Dendritic cell treated with granulocyte-macrophage colony-stimulating factor and Interleukin-4, amounts not matched to agents 40 ng/mL and 50 ng/mL, for 4 days (primary cell): ENCODE results near the gene CD200.
"Not testable (repeated sequence)": the region's sequence is repeated elsewhere in the genome, so short reads cannot be mapped to it uniquely, and the experiment has no call there.

ENCODE experiments used
- H3K27ac Mint-ChIP-seq: one replicate; pipeline ENCODE4 v1.8.0; 2022; ENCODE audit warnings: mild to moderate bottlenecking, mixed read lengths
- H3K27me3 Mint-ChIP-seq: one replicate; pipeline ENCODE4 v1.8.0; 2022; ENCODE audit warnings: mild to moderate bottlenecking, mixed read lengths
- H3K36me3 Mint-ChIP-seq: one replicate; pipeline ENCODE4 v1.8.0; 2022; ENCODE audit warnings: low read depth, mixed read lengths
- H3K4me1 Mint-ChIP-seq: one replicate; pipeline ENCODE4 v1.8.0; 2022; ENCODE audit warnings: low read depth, mixed read lengths
- H3K4me3 Mint-ChIP-seq: one replicate; pipeline ENCODE4 v1.8.0; 2022; ENCODE audit warnings: mild to moderate bottlenecking, moderate library complexity, mixed read lengths
- H3K9me3 Mint-ChIP-seq: one replicate; pipeline ENCODE4 v1.8.0; 2022; ENCODE audit warnings: mixed read lengths
- intact Hi-C: fragments of 100-400 bp; cut with micrococcal nuclease; formaldehyde crosslinking; loops from one replicate; pipeline ENCODE4 v1.15.0; 2022

Gene CD200

GRCh38 chr3:112394003-112394640, 61.2 kb downstream of the CD200 start:
- peaks cover 45% of the 10 kb centered on the region for H3K4me1 Mint-ChIP-seq
- intact Hi-C loops, result no loop called here
- no peaks in the 10 kb centered on the region for H3K27me3 Mint-ChIP-seq
- no peak overlapping the region for H3K4me3 Mint-ChIP-seq
- peaks cover 9% of the 10 kb centered on the region for H3K9me3 Mint-ChIP-seq
- no peaks in the 10 kb centered on the region for H3K36me3 Mint-ChIP-seq
- no peak overlapping the region for H3K27ac Mint-ChIP-seq

- intact Hi-C loops, result no loop called here
- Mint-ChIP-seq H3K27ac (no peak overlapping the region), H3K9me3 (peaks cover 9% of the 10 kb centered on the region), H3K4me3 (no peak overlapping the region), H3K4me1 (peaks cover 35% of the 10 kb centered on the region), H3K36me3 (no peaks in the 10 kb centered on the region), H3K27me3 (no peaks in the 10 kb centered on the region)
Measured at GRCh38 chr3:112395181-112395895, 62.4 kb downstream of the CD200 start.

GRCh38 chr3:112395896-112396290, 62.9 kb downstream of the CD200 start:
- intact Hi-C loops, result no loop called here
- no peak overlapping the region for H3K27ac Mint-ChIP-seq
- H3K4me3 Mint-ChIP-seq, result no peak overlapping the region
- no peaks in the 10 kb centered on the region for H3K36me3 Mint-ChIP-seq
- peaks cover 31% of the 10 kb centered on the region for H3K4me1 Mint-ChIP-seq
- no peaks in the 10 kb centered on the region for H3K27me3 Mint-ChIP-seq
- H3K9me3 Mint-ChIP-seq, result peaks cover 9% of the 10 kb centered on the region

- H3K27me3 Mint-ChIP-seq, result no peaks in the 10 kb centered on the region
- no peaks in the 10 kb centered on the region for H3K36me3 Mint-ChIP-seq
- H3K9me3 Mint-ChIP-seq, result peaks cover 6% of the 10 kb centered on the region
- no peak overlapping the region for H3K27ac Mint-ChIP-seq
- H3K4me1 Mint-ChIP-seq, result peaks cover 21% of the 10 kb centered on the region
- intact Hi-C loops, result no loop called here
- H3K4me3 Mint-ChIP-seq, result no peak overlapping the region
Measured at GRCh38 chr3:112397556-112397955, 64.6 kb downstream of the CD200 start.

- Mint-ChIP-seq H3K4me3 (no peak overlapping the region), H3K9me3 (no peaks in the 10 kb centered on the region), H3K36me3 (no peaks in the 10 kb centered on the region), H3K4me1 (peaks cover 18% of the 10 kb centered on the region), H3K27me3 (no peaks in the 10 kb centered on the region), H3K27ac (no peak overlapping the region)
- intact Hi-C loops, result no loop called here
Measured at GRCh38 chr3:112399064-112399463, 66.1 kb downstream of the CD200 start.

GRCh38 chr3:112399554-112399953, 66.6 kb downstream of the CD200 start:
- H3K4me3 Mint-ChIP-seq, H3K36me3 Mint-ChIP-seq, H3K9me3 Mint-ChIP-seq, H3K27ac Mint-ChIP-seq, intact Hi-C loops, H3K27me3 Mint-ChIP-seq: not testable (repeated sequence)
- H3K4me1 Mint-ChIP-seq, result peaks cover 14% of the 10 kb centered on the region

- H3K4me3 Mint-ChIP-seq, H3K27ac Mint-ChIP-seq, H3K27me3 Mint-ChIP-seq, intact Hi-C loops, H3K36me3 Mint-ChIP-seq, H3K9me3 Mint-ChIP-seq: not testable (repeated sequence)
- peaks cover 12% of the 10 kb centered on the region for H3K4me1 Mint-ChIP-seq
Measured at GRCh38 chr3:112400317-112400716, 67.4 kb downstream of the CD200 start.

- intact Hi-C loops, result no loop called here
Measured at GRCh38 chr3:112401617-112402016, 68.7 kb downstream of the CD200 start.

GRCh38 chr3:112403103-112403502, 70.1 kb downstream of the CD200 start:
- Mint-ChIP-seq H3K27me3 (no peaks in the 10 kb centered on the region), H3K4me3 (no peak overlapping the region), H3K4me1 (peaks cover 5% of the 10 kb centered on the region), H3K9me3 (no peaks in the 10 kb centered on the region), H3K27ac (no peak overlapping the region), H3K36me3 (no peaks in the 10 kb centered on the region)
- intact Hi-C loops, result no loop called here

More at GRCh38 chr3:112401617-112402016, 68.7 kb downstream of the CD200 start:
- no peaks in the 10 kb centered on the region for H3K9me3 Mint-ChIP-seq
- peaks cover 13% of the 10 kb centered on the region for H3K4me1 Mint-ChIP-seq
- H3K4me3 Mint-ChIP-seq, result no peak overlapping the region
- no peaks in the 10 kb centered on the region for H3K36me3 Mint-ChIP-seq
- no peaks in the 10 kb centered on the region for H3K27me3 Mint-ChIP-seq
- H3K27ac Mint-ChIP-seq, result no peak overlapping the region

GRCh38 chr3:112404924-112405549, 72.1 kb downstream of the CD200 start:
- Mint-ChIP-seq H3K27ac (peak overlapping the region; percentile 13), H3K4me1 (peaks cover 11% of the 10 kb centered on the region)
- H3K9me3 Mint-ChIP-seq, intact Hi-C loops, H3K4me3 Mint-ChIP-seq, H3K27me3 Mint-ChIP-seq, H3K36me3 Mint-ChIP-seq: not testable (repeated sequence)

GRCh38 chr3:112405845-112406244, 72.9 kb downstream of the CD200 start:
- peaks cover 11% of the 10 kb centered on the region for H3K4me1 Mint-ChIP-seq
- no peaks in the 10 kb centered on the region for H3K9me3 Mint-ChIP-seq
- no peaks in the 10 kb centered on the region for H3K36me3 Mint-ChIP-seq
- H3K4me3 Mint-ChIP-seq, result no peak overlapping the region
- no peak overlapping the region for H3K27ac Mint-ChIP-seq
- H3K27me3 Mint-ChIP-seq, result no peaks in the 10 kb centered on the region
- intact Hi-C loops, result no loop called here

GRCh38 chr3:112407214-112407887, 74.4 kb downstream of the CD200 start:
- Mint-ChIP-seq H3K4me3 (no peak overlapping the region), H3K36me3 (no peaks in the 10 kb centered on the region), H3K4me1 (peaks cover 13% of the 10 kb centered on the region), H3K27ac (no peak overlapping the region), H3K27me3 (no peaks in the 10 kb centered on the region), H3K9me3 (no peaks in the 10 kb centered on the region)
- intact Hi-C loops, result no loop called here

- intact Hi-C loops, result no loop called here
- Mint-ChIP-seq H3K4me3 (no peak overlapping the region), H3K36me3 (no peaks in the 10 kb centered on the region), H3K27me3 (no peaks in the 10 kb centered on the region), H3K27ac (no peak overlapping the region), H3K9me3 (no peaks in the 10 kb centered on the region), H3K4me1 (peaks cover 20% of the 10 kb centered on the region)
Measured at GRCh38 chr3:112407888-112408702, 75.1 kb downstream of the CD200 start.
